Superior temporal gyrus (tissue), 1 donor: ENCODE data around the gene GSTA1.
A peak's percentile ranks its signal among the peaks of the same experiment; 100 is the strongest.
"Not testable (repeated sequence)": the region's sequence is repeated elsewhere in the genome, so short reads cannot be mapped to it uniquely, and the experiment has no call there.

Experiments used
- DNase-seq: peaks from one replicate; pipeline ENCODE4 v3.0.0-alpha.2; 2016; ENCODE audit errors: extremely low spot score

Gene GSTA1

GRCh38 chr6:52803668-52804255 is at the start of gene GSTA1:
TSS of gene GSTA1 (minus strand) at chr6:52803816. CDS start at chr6:52799267, 4,549 bp downstream.
- DNase-seq = not testable (repeated sequence)

- DNase-seq = no peak
These were observed 45.5 kb upstream of the GSTA1 start for GRCh38 chr6:52849137-52849536.

GRCh38 chr6:52846002-52846401 is 42.4 kb upstream of the GSTA1 start:
- no peak for DNase-seq

- no peak for DNase-seq
These were observed 40.0 kb upstream of the GSTA1 start for GRCh38 chr6:52843605-52844004.

GRCh38 chr6:52840763-52841585 is 37.4 kb upstream of the GSTA1 start, which contains the start of gene GSTA5:
TSS of gene GSTA5 (minus strand) at chr6:52840813.
- DNase-seq = no peak

GRCh38 chr6:52839124-52840055 is 35.8 kb upstream of the GSTA1 start:
- peak; percentile 44 for DNase-seq

GRCh38 chr6:52834481-52834880 is 30.9 kb upstream of the GSTA1 start:
- DNase-seq = no peak

- DNase-seq = not testable (repeated sequence)
These were observed 27.3 kb upstream of the GSTA1 start for GRCh38 chr6:52830869-52831268.

- no peak for DNase-seq
These were observed 25.6 kb upstream of the GSTA1 start for GRCh38 chr6:52829046-52829817.

GRCh38 chr6:52828621-52829020 is 25.0 kb upstream of the GSTA1 start:
- not testable (repeated sequence) for DNase-seq

GRCh38 chr6:52827073-52827783 is 23.6 kb upstream of the GSTA1 start:
- not testable (repeated sequence) for DNase-seq

GRCh38 chr6:52826513-52826912 is 22.9 kb upstream of the GSTA1 start:
- DNase-seq = no peak

- DNase-seq = not testable (repeated sequence)
These were observed 22.4 kb upstream of the GSTA1 start for GRCh38 chr6:52825900-52826459.

- not testable (repeated sequence) for DNase-seq
These were observed 21.7 kb upstream of the GSTA1 start for GRCh38 chr6:52825270-52825793.

GRCh38 chr6:52821842-52822241 is 18.2 kb upstream of the GSTA1 start:
- no peak for DNase-seq

GRCh38 chr6:52820198-52820597 is 16.6 kb upstream of the GSTA1 start:
- no peak for DNase-seq

GRCh38 chr6:52815167-52816092 is 11.8 kb upstream of the GSTA1 start:
- peak; percentile 23 for DNase-seq

GRCh38 chr6:52814545-52814944 is 10.9 kb upstream of the GSTA1 start:
- DNase-seq = not testable (repeated sequence)

GRCh38 chr6:52809777-52810176 is 6.2 kb upstream of the GSTA1 start:
- DNase-seq = not testable (repeated sequence)
